ENCODE measurements around the gene SDC1.

DNA sequence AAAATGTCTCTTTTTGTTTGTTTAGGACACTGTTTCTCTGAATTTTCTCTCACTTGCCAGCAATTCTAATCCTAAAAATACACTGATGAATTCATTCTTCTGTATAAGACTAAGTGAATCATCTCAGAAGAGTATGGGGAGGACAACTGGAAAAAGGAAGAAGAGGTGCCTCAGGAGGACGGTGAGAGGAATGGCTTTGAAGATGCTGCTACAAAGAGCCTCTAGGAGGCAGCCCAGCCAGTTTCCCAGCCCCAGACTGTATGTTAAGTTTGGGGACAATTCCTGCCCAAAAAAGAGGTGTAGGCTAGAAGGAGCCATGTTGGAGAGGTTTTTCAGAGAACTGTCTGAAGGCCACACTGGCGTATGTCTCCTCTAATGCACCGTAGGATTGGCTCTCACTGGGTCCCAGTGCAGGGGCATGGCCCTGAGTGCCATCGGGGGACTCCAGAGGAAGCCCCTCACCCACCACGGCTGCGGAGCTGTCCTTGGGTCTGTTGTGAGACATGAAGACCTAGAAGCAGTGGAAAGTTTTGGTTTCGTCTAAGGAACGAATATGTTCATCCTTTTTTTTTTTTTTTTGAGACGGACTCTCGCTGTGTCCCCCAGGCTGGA, 3.1 kb upstream of the SDC1 start:
- TF ChIP-seq, protein P1, sequence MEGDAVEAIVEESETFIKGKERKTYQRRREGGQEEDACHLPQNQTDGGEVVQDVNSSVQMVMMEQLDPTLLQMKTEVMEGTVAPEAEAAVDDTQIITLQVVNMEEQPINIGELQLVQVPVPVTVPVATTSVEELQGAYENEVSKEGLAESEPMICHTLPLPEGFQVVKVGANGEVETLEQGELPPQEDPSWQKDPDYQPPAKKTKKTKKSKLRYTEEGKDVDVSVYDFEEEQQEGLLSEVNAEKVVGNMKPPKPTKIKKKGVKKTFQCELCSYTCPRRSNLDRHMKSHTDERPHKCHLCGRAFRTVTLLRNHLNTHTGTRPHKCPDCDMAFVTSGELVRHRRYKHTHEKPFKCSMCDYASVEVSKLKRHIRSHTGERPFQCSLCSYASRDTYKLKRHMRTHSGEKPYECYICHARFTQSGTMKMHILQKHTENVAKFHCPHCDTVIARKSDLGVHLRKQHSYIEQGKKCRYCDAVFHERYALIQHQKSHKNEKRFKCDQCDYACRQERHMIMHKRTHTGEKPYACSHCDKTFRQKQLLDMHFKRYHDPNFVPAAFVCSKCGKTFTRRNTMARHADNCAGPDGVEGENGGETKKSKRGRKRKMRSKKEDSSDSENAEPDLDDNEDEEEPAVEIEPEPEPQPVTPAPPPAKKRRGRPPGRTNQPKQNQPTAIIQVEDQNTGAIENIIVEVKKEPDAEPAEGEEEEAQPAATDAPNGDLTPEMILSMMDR (IDR thresholded peaks at IDR 0.05), result no peak
- TF ChIP-seq POLR2A (IDR thresholded peaks at IDR 0.05), result no peak
